Suprapubic skin (tissue), 4 donors: ENCODE results near the gene OR52E8. TPM values are rescaled to one million over a fixed set of nuclear protein-coding genes. Genes with fewer than 3 reads are reported as not detected.

Experiments used
- DNase-seq, 2 donors: peaks; one replicate each; pipeline ENCODE4 v3.0.0-alpha.2; 2019; ENCODE audit warnings: low spot score in 2 of 2
- H3K27ac ChIP-seq: fragments of 200-600 bp; sonication (generic); one replicate; pipeline ENCODE4 v1.5.1; 2019
- H3K27me3 ChIP-seq: fragments of 200-600 bp; sonication (generic); one replicate; pipeline ENCODE4 v1.5.1; 2019
- H3K36me3 ChIP-seq: fragments of 200-600 bp; sonication (generic); one replicate; pipeline ENCODE4 v1.5.1; 2019
- H3K4me1 ChIP-seq: fragments of 200-600 bp; sonication (generic); one replicate; pipeline ENCODE4 v1.5.1; 2019
- H3K4me3 ChIP-seq: fragments of 200-600 bp; sonication (generic); one replicate; pipeline ENCODE4 v1.5.1; 2019; ENCODE audit warnings: mild to moderate bottlenecking
- H3K9me3 ChIP-seq: fragments of 200-600 bp; sonication (generic); one replicate; pipeline ENCODE4 v1.5.1; 2019
- EP300 ChIP-seq: sonication (generic); formaldehyde crosslinking; IDR thresholded peaks from one replicate; pipeline ENCODE4 v1.6.1; 2017; ENCODE audit warnings: antibody characterized with exemption
- POLR2A ChIP-seq, 2 donors: fragments of 450-650 bp; IDR thresholded peaks; one replicate each; pipeline ENCODE4 v1.6.1; 2017; ENCODE audit warnings: antibody characterized with exemption in 2 of 2, mild to moderate bottlenecking in 2 of 2, moderate library complexity in 2 of 2
- POLR2AphosphoS5 ChIP-seq, 3 donors: sonication (generic); formaldehyde crosslinking; IDR thresholded peaks; one replicate each; pipeline ENCODE4 v1.6.1; 2017; ENCODE audit warnings: antibody characterized with exemption in 3 of 3
- WGBS: methylation state at CpG from one replicate; pipeline ENCODE4 v1.1.5; 2018; 5-methylcytosine and 5-hydroxymethylcytosine counted together
- total RNA-seq, 4 donors: library from RNA; depleted of rRNA; stranded (reverse); fragments of >200 nt; gene quantifications; one replicate each; pipeline ENCODE4 v1.1.0, GENCODE V29; 2016
- TF ChIP-seq, protein P1 (sequence below), 2 donors: fragments of 200-600 bp in 1 of 2; fragments of 450-650 bp in 1 of 2; sonication (generic) in 1 of 2; IDR thresholded peaks; one replicate each; pipeline ENCODE4 v1.5.1; 2016 to 2019; ENCODE audit warnings: antibody characterized with exemption in 2 of 2, mild to moderate bottlenecking in 1 of 2, moderate library complexity in 1 of 2

The OR52E8 gene
- not detected for total RNA-seq

DNA sequence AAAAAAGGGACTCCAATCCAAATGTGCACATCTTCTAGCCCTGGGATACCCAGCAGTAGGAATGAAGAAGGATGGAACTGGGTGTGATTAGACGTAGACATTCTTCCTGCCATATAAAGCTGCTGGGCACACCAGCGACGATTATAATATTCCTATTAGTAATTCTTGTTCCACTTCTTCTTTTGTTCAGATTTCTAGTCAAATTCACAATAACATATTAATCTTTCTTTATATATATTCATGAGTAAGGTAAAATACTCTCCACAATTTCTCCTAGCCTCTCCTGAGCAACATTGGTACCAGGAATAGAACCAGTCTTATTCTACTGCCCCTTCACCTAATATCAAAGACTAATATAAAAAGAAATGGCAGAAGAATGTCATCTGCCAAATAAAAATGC is at the start of gene OR52E8:
Gene OR52E8, minus strand, starts transcription at position 101 of the 400 bp plus-strand sequence. Its CDS starts 0 bp downstream, at position 101.
- TF ChIP-seq POLR2AphosphoS5 (IDR thresholded peaks at IDR 0.05) (no peak), EP300 (no peak), POLR2A (IDR thresholded peaks at IDR 0.05) (no peak)
- TF ChIP-seq, protein P1, sequence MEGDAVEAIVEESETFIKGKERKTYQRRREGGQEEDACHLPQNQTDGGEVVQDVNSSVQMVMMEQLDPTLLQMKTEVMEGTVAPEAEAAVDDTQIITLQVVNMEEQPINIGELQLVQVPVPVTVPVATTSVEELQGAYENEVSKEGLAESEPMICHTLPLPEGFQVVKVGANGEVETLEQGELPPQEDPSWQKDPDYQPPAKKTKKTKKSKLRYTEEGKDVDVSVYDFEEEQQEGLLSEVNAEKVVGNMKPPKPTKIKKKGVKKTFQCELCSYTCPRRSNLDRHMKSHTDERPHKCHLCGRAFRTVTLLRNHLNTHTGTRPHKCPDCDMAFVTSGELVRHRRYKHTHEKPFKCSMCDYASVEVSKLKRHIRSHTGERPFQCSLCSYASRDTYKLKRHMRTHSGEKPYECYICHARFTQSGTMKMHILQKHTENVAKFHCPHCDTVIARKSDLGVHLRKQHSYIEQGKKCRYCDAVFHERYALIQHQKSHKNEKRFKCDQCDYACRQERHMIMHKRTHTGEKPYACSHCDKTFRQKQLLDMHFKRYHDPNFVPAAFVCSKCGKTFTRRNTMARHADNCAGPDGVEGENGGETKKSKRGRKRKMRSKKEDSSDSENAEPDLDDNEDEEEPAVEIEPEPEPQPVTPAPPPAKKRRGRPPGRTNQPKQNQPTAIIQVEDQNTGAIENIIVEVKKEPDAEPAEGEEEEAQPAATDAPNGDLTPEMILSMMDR (IDR thresholded peaks at IDR 0.05): no peak
- H3K4me3 ChIP-seq: no peak within 1 kb of the TSS
- H3K9me3 ChIP-seq: no peaks in the 10 kb centered on the region
- DNase-seq: no peak
- 89% methylated on average over 3 of the region's 3 CpGs for WGBS
- H3K27ac ChIP-seq: no peak within 1 kb of the TSS
- no peaks in the 10 kb centered on the region for H3K4me1 ChIP-seq
- no peaks in the 10 kb centered on the region for H3K27me3 ChIP-seq
- H3K36me3 ChIP-seq: no peaks in the 10 kb centered on the region

DNA sequence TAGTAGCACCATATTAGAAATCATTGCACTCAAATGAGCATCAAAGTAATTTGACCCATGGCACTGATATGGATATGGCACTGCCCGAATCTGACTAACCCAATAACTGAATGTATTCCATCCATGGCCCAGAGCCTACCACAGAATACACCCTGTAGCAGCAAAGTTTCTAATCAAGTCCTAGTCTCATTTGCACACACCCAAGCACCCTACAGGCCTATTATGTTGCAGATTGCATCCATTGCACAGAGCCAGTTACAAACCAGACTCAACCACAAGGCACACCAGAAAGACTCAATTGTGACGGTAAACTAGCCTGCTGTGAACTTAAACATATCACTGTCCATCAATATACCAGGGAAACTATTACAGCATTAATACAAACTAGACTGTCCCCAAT is 42.0 kb upstream of the OR52E8 start:
- H3K9me3 ChIP-seq: no peaks in the 10 kb centered on the region
- H3K36me3 ChIP-seq: no peaks in the 10 kb centered on the region
- no peak for TF ChIP-seq POLR2AphosphoS5 (IDR thresholded peaks at IDR 0.05)
- TF ChIP-seq POLR2A (IDR thresholded peaks at IDR 0.05): no peak
- no peak for TF ChIP-seq EP300
- TF ChIP-seq, protein P1 (IDR thresholded peaks at IDR 0.05): no peak
- H3K4me3 ChIP-seq: no peak overlapping the region
- H3K27ac ChIP-seq: no peak overlapping the region
- DNase-seq: no peak
- H3K4me1 ChIP-seq: no peaks in the 10 kb centered on the region
- WGBS: 90% methylated on average over 2 of the region's 2 CpGs
- no peaks in the 10 kb centered on the region for H3K27me3 ChIP-seq

DNA sequence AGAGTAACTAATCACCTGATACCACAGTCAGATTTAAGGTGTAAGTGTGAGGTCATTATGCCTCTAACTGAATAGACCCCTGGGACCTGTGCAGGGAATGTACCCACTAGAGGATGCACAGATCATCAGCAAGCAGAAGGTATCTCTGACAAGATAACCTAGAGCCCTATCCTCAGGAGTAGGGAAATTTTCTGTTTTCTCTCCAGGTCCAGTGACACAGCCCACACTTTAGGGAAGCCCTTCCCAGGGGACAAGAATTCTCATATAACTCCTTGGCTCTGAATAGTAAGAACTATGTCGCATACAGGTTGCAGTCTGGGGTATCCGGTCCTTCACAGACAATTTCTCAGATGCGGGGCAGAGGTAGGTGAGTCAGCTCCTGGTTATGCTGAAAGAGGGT is 35.4 kb upstream of the OR52E8 start, which contains the start of gene OR52E5:
Gene OR52E5, plus strand, starts transcription at position 301 of the 400 bp plus-strand sequence. CDS start 7,569 bp downstream, outside the sequence.
- Histone ChIP-seq H3K9me3 (no peaks in the 10 kb centered on the region), H3K27ac (no peak within 1 kb of the TSS), H3K27me3 (no peaks in the 10 kb centered on the region), H3K36me3 (no peaks in the 10 kb centered on the region), H3K4me3 (no peak within 1 kb of the TSS), H3K4me1 (no peaks in the 10 kb centered on the region)
- DNase-seq: no peak
- TF ChIP-seq POLR2AphosphoS5 (IDR thresholded peaks at IDR 0.05) (no peak), EP300 (no peak), POLR2A (IDR thresholded peaks at IDR 0.05) (no peak)
- TF ChIP-seq, protein P1 (IDR thresholded peaks at IDR 0.05): no peak
- WGBS: 81% methylated on average over 3 of the region's 3 CpGs

DNA sequence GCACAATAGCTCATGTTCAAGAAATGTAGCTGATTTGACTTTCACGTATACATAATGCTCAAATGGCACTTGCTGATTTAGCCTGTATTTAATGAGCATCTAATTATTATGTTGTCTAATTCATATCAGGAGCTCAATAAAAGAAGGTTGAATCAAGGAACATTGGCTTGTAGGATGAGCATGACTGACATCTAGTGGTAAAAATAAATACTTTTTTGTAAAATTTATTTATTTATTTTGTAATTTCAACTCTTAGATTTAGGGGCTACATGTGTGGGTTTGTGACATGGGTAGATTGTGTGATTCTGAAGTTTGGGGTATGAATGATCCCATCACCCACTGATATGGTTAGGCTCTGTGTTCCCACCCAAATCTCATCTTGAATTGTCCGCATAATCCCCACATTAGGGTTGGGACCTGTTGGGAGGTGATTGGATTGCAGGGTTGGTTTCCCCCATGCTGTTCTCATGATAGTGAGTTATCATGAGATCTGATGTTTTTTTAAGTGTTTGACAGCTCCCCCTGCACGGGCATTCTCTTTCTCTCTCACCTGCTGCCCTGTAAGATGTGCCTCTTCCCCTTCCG is 33.8 kb upstream of the OR52E8 start:
- 68% methylated on average over 4 of the region's 4 CpGs for WGBS
- TF ChIP-seq, protein P1 (IDR thresholded peaks at IDR 0.05): peak in 1 of 2 donors; percentile 16
- TF ChIP-seq EP300: no peak
- Histone ChIP-seq H3K27ac (no peak overlapping the region), H3K36me3 (no peaks in the 10 kb centered on the region), H3K4me3 (no peak overlapping the region), H3K9me3 (no peaks in the 10 kb centered on the region), H3K4me1 (no peaks in the 10 kb centered on the region), H3K27me3 (no peaks in the 10 kb centered on the region)
- no peak for DNase-seq

DNA sequence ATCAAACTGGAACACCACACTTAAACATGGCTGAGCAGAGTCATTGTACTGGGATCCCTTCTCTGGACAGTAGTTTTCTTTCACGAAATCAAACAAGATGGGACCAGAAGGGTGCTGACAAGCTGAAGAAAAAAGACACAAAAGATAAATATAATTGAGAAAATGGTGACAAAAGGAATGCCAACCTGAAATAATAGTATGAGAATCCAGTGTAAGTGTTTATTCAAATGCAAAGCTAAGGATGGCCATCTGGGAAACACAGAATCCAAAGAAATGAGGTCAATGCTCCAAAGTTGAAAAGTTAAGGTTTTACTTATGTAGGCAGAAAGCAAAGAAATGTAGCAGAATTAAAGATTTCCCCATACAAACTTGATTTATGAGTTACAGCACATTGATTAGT is 30.2 kb upstream of the OR52E8 start:
- WGBS: 66% methylated on average over 1 of the region's 1 CpG
- H3K4me3 ChIP-seq: no peak overlapping the region
- H3K4me1 ChIP-seq: no peaks in the 10 kb centered on the region
- no peaks in the 10 kb centered on the region for H3K36me3 ChIP-seq
- no peaks in the 10 kb centered on the region for H3K27me3 ChIP-seq
- TF ChIP-seq POLR2AphosphoS5 (IDR thresholded peaks at IDR 0.05): no peak
- no peak for TF ChIP-seq EP300
- TF ChIP-seq POLR2A (IDR thresholded peaks at IDR 0.05): no peak
- TF ChIP-seq, protein P1 (IDR thresholded peaks at IDR 0.05): no peak
- DNase-seq: no peak
- H3K9me3 ChIP-seq: no peaks in the 10 kb centered on the region
- no peak overlapping the region for H3K27ac ChIP-seq
